Measurements from ENCODE around the gene FAM83E.

The FAM83E gene

GRCh38 chr19:48651683-48652048 lies 36.8 kb upstream of the FAM83E start:
- no peak overlapping the region for H2AFZ ChIP-seq (ENCODE audit: low read depth, low read length, severe bottlenecking)
- TF ChIP-seq CTCF (IDR thresholded peaks at IDR 0.05; ENCODE audit: insufficient read depth, low read length, poor library complexity, severe bottlenecking) (no peak), EZH2phosphoT487 (conservative IDR thresholded peaks at IDR 0.05; ENCODE audit: low read length) (no peak)
- H3K27ac ChIP-seq (ENCODE audit: low read depth, low read length): no peak overlapping the region

GRCh38 chr19:48650974-48651682 lies 36.3 kb upstream of the FAM83E start:
- no peak overlapping the region for H3K4me2 ChIP-seq (ENCODE audit: low read depth, low read length, poor library complexity, severe bottlenecking)
- no peaks in the 10 kb centered on the region for H3K27me3 ChIP-seq (ENCODE audit: low read length)
- TF ChIP-seq CTCF (IDR thresholded peaks at IDR 0.05; ENCODE audit: insufficient read depth, low read length, poor library complexity, severe bottlenecking) (no peak), EZH2phosphoT487 (conservative IDR thresholded peaks at IDR 0.05; ENCODE audit: low read length) (no peak)
- H3K36me3 ChIP-seq (ENCODE audit: low read length): no peaks in the 10 kb centered on the region
- H3K9me3 ChIP-seq (ENCODE audit: insufficient read depth, low read length): no peaks in the 10 kb centered on the region
- H3K4me3 ChIP-seq (ENCODE audit: insufficient read depth, low read length, poor library complexity, severe bottlenecking): no peak overlapping the region
- H3K9ac ChIP-seq (ENCODE audit: low read length): no peak overlapping the region
- no peaks in the 10 kb centered on the region for H4K20me1 ChIP-seq (ENCODE audit: low read depth, low read length)
- no peaks in the 10 kb centered on the region for H3F3A ChIP-seq (ENCODE audit: insufficient read depth)
- no peaks in the 10 kb centered on the region for H3K79me2 ChIP-seq (ENCODE audit: insufficient read depth, low read length)
- H2AFZ ChIP-seq (ENCODE audit: low read depth, low read length, severe bottlenecking): no peak overlapping the region
- no peak overlapping the region for H3K27ac ChIP-seq (ENCODE audit: low read depth, low read length)
- H3K9me2 ChIP-seq (replicated peaks; ENCODE audit: insufficient read depth, low read length): no peaks in the 10 kb centered on the region

More at GRCh38 chr19:48651683-48652048, 36.8 kb upstream of the FAM83E start:
- Histone ChIP-seq H3F3A (ENCODE audit: insufficient read depth) (no peaks in the 10 kb centered on the region), H3K9me3 (ENCODE audit: insufficient read depth, low read length) (no peaks in the 10 kb centered on the region), H4K20me1 (ENCODE audit: low read depth, low read length) (no peaks in the 10 kb centered on the region), H3K27me3 (ENCODE audit: low read length) (no peaks in the 10 kb centered on the region), H3K4me2 (ENCODE audit: low read depth, low read length, poor library complexity, severe bottlenecking) (no peak overlapping the region), H3K36me3 (ENCODE audit: low read length) (no peaks in the 10 kb centered on the region), H3K9ac (ENCODE audit: low read length) (no peak overlapping the region), H3K4me3 (ENCODE audit: insufficient read depth, low read length, poor library complexity, severe bottlenecking) (no peak overlapping the region), H3K79me2 (ENCODE audit: insufficient read depth, low read length) (no peaks in the 10 kb centered on the region), H3K9me2 (replicated peaks; ENCODE audit: insufficient read depth, low read length) (no peaks in the 10 kb centered on the region)

- no peak for TF ChIP-seq EZH2phosphoT487 (conservative IDR thresholded peaks at IDR 0.05; ENCODE audit: low read length)
- no peak for TF ChIP-seq CTCF (IDR thresholded peaks at IDR 0.05; ENCODE audit: insufficient read depth, low read length, poor library complexity, severe bottlenecking)
- Histone ChIP-seq H3K79me2 (ENCODE audit: insufficient read depth, low read length) (no peaks in the 10 kb centered on the region), H3K27me3 (ENCODE audit: low read length) (no peaks in the 10 kb centered on the region), H2AFZ (ENCODE audit: low read depth, low read length, severe bottlenecking) (no peak overlapping the region), H3F3A (ENCODE audit: insufficient read depth) (no peaks in the 10 kb centered on the region), H3K4me3 (ENCODE audit: insufficient read depth, low read length, poor library complexity, severe bottlenecking) (no peak overlapping the region), H3K9ac (ENCODE audit: low read length) (no peak overlapping the region), H3K9me2 (replicated peaks; ENCODE audit: insufficient read depth, low read length) (no peaks in the 10 kb centered on the region), H3K4me2 (ENCODE audit: low read depth, low read length, poor library complexity, severe bottlenecking) (no peak overlapping the region), H3K9me3 (ENCODE audit: insufficient read depth, low read length) (no peaks in the 10 kb centered on the region), H3K27ac (ENCODE audit: low read depth, low read length) (no peak overlapping the region), H4K20me1 (ENCODE audit: low read depth, low read length) (no peaks in the 10 kb centered on the region), H3K36me3 (ENCODE audit: low read length) (no peaks in the 10 kb centered on the region)
Observed at GRCh38 chr19:48648134-48648533, 33.3 kb upstream of the FAM83E start.
